Measurements from ENCODE around the gene SPATA6.

GRCh38 chr1:48430832-48431231 is 41.2 kb downstream of the SPATA6 start:
- TF ChIP-seq EZH2 (IDR thresholded peaks at IDR 0.05; ENCODE audit: borderline replicate concordance, low read length) (no peak), CTCF (IDR thresholded peaks at IDR 0.05; ENCODE audit: low read length) (no peak)

All from OCI-LY1 (cell line).